ENCODE measurements around the gene ZWINT. TPM values are rescaled to one million over a fixed set of nuclear protein-coding genes. Genes with fewer than 3 reads are reported as not detected.

ZWINT gene
- total and polyA plus RNA-seq, 9 donors: 0.46 to 5.4 (median 1.4) TPM

DNA sequence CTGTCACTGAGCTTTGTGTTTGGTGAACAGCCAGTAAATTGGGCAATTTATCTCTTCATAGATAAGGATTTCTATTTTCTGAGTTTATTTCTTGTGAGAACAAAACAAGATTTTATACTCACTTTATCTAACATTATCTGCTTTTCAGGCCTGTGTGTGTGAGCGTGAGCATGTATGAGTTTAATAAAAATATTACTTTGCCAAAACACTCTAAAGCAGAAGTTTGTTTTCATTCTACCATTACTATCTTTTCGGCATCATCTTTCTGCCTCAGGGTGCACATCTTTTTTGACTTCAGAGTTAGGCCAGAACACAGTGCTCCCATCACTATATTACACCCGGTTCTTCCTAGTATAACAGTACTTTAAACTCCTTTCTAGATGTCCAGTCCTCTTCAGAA is 13.0 kb downstream of the ZWINT start:
- Histone ChIP-seq H3K27ac (no peak overlapping the region), H3K9me3 (no peaks in the 10 kb centered on the region), H3K36me3 (no peaks in the 10 kb centered on the region), H3K27me3 (no peaks in the 10 kb centered on the region), H3K4me1 (ENCODE audit: insufficient read depth) (no peaks in the 10 kb centered on the region), H3K4me3 (no peak overlapping the region)
- TF ChIP-seq CTCF (IDR thresholded peaks at IDR 0.05) (no peak), POLR2A (IDR thresholded peaks at IDR 0.05) (no peak), EP300 (IDR thresholded peaks at IDR 0.05) (no peak)
- no peak for DNase-seq
- intact Hi-C loops (cut with DNase I): no loop called here
- WGBS, 3 donors: 75 to 80% (median 78%) methylated on average over 3 of the region's 3 CpGs

DNA sequence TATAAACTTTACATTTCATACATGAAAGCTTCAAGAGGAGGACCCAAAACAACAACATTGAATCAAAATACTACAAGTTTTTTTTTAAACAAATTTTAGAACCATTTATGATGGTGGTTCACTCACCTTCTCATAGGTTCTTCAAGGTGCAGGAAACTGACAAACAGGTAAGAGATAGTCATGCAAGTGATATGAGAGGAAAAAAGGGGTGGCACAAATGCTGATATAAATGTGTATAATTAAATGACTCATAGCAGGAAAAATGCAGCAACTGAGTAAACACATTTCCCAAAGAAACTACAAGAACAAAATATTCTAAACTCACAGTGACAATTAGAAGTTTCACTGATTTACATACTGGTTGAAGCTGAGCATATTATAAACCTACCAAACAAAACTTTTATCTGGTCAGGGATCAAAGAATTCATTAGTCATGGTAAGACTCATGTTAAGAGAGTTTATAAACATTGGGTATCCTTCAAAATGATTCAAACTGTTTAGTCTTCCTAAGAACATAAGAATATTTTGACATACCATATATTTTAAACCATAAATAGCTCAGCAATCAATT is 14.1 kb downstream of the ZWINT start:
- Histone ChIP-seq H3K4me3 (no peak overlapping the region), H3K36me3 (no peaks in the 10 kb centered on the region), H3K9me3 (no peaks in the 10 kb centered on the region), H3K27me3 (no peaks in the 10 kb centered on the region), H3K4me1 (ENCODE audit: insufficient read depth) (no peaks in the 10 kb centered on the region), H3K27ac (no peak overlapping the region)
- no peak for TF ChIP-seq CTCF (IDR thresholded peaks at IDR 0.05)
- TF ChIP-seq EP300 (IDR thresholded peaks at IDR 0.05): no peak
- TF ChIP-seq POLR2A (IDR thresholded peaks at IDR 0.05): no peak
- no peak for DNase-seq
- intact Hi-C loops (cut with DNase I): no loop called here

- Histone ChIP-seq H3K4me3 (no peak overlapping the region), H3K9me3 (no peaks in the 10 kb centered on the region), H3K27ac (no peak overlapping the region), H3K36me3 (no peaks in the 10 kb centered on the region), H3K4me1 (ENCODE audit: insufficient read depth) (no peaks in the 10 kb centered on the region), H3K27me3 (no peaks in the 10 kb centered on the region)
- TF ChIP-seq EP300 (IDR thresholded peaks at IDR 0.05) (no peak), POLR2A (IDR thresholded peaks at IDR 0.05) (no peak), CTCF (IDR thresholded peaks at IDR 0.05) (no peak)
- DNase-seq: no peak
- intact Hi-C loops (cut with DNase I): no loop called here
- WGBS, 3 donors: 90 to 95% (median 93%) methylated on average over 1 of the region's 1 CpG
Observed at GRCh38 chr10:56341612-56342011, 19.4 kb downstream of the ZWINT start.

- H3K4me1 ChIP-seq (ENCODE audit: insufficient read depth): no peaks in the 10 kb centered on the region
- no peak for DNase-seq
- no peak overlapping the region for H3K27ac ChIP-seq
- intact Hi-C loops (cut with DNase I): no loop called here
- WGBS, 3 donors: 94 to 98% (median 96%) methylated on average over 2 of the region's 2 CpGs
- no peaks in the 10 kb centered on the region for H3K27me3 ChIP-seq
- H3K36me3 ChIP-seq: no peaks in the 10 kb centered on the region
- H3K4me3 ChIP-seq: no peak overlapping the region
- no peak for TF ChIP-seq CTCF (IDR thresholded peaks at IDR 0.05)
- TF ChIP-seq POLR2A (IDR thresholded peaks at IDR 0.05): no peak
- TF ChIP-seq EP300 (IDR thresholded peaks at IDR 0.05): no peak
- no peaks in the 10 kb centered on the region for H3K9me3 ChIP-seq
Observed at GRCh38 chr10:56329961-56330360, 31.1 kb downstream of the ZWINT start.

Measured in ovary (tissue), 9 donors.